ENCODE results near the gene ELP4.

DNA sequence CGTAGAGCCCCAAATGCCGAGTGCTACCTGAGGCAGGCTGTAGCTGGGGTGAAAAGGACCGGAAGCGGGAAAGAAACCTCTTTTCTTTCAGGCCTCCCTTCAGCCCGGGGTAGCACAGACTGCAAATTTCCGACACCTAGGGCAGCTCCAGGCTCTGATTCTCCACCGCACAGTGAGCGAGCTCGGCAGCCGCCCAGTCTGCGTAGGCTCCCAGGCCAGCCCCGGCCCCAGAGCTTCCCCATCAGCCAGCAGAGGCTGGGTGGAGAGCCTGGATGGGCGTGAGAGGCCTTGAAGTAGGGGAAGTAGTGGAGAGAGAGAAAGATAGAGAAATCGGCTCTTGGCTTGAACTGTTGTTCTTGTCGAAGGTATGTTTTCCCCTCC, 310.9 kb downstream of the ELP4 start:
- TF ChIP-seq, protein P1, sequence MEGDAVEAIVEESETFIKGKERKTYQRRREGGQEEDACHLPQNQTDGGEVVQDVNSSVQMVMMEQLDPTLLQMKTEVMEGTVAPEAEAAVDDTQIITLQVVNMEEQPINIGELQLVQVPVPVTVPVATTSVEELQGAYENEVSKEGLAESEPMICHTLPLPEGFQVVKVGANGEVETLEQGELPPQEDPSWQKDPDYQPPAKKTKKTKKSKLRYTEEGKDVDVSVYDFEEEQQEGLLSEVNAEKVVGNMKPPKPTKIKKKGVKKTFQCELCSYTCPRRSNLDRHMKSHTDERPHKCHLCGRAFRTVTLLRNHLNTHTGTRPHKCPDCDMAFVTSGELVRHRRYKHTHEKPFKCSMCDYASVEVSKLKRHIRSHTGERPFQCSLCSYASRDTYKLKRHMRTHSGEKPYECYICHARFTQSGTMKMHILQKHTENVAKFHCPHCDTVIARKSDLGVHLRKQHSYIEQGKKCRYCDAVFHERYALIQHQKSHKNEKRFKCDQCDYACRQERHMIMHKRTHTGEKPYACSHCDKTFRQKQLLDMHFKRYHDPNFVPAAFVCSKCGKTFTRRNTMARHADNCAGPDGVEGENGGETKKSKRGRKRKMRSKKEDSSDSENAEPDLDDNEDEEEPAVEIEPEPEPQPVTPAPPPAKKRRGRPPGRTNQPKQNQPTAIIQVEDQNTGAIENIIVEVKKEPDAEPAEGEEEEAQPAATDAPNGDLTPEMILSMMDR (conservative IDR thresholded peaks at IDR 0.05), result no peak
- TF ChIP-seq ZFX (IDR thresholded peaks at IDR 0.05), result no peak
